RCC 7860 (cell line): ENCODE measurements around the gene NR3C1.
A peak's percentile ranks its signal among the peaks of the same experiment; 100 is the strongest.

Experiments
- DNase-seq: peaks from one replicate; pipeline ENCODE4 v3.0.0-alpha.2; 2015; ENCODE audit warnings: low spot score
- FAIRE-seq: peaks from 2 replicates; lab custom pipeline; 2012; peaks lifted over from hg19 to GRCh38; lab: Jason Lieb, UNC

Gene NR3C1

DNA sequence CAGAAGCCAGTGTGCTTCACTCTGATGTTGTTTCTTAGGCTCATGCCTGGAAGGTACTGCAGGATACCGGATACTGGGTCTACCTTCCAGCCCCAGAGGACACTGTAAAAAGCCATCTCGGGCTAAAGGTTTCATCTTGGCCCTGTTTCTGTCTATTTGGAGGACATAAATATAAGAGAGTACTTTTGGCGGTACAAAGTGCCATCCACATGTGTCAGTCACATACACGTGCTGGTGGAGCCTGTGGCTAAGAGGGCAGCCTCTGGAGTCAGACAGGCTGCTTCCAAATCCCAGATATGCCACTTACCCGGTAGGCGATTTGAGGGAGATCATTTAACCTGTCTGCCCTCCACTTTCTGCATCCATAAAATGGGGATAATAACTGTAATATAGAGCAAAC, 160.4 kb downstream of the NR3C1 start:
- no peak for FAIRE-seq
- DNase-seq = peak; percentile 43

DNA sequence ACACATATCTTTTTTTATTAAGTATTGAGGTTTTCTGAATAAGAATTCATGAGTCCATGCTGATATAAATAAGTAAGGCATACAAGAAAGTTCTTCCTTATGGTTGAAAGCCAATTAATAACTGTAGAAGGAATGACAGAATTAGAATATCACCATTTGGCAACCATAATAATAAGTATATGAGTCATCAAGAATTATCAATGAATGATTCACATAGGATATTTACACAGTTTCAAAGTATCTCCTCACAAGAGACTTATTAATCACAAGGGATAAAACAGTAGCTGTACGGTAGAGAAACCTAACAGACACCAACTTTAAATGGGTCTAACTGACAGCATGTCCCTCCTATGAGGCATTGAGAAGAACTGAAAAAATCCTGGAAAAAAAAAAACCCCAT, 161.6 kb downstream of the NR3C1 start:
- DNase-seq (peak; percentile 38), FAIRE-seq (peak; percentile 85)

DNA sequence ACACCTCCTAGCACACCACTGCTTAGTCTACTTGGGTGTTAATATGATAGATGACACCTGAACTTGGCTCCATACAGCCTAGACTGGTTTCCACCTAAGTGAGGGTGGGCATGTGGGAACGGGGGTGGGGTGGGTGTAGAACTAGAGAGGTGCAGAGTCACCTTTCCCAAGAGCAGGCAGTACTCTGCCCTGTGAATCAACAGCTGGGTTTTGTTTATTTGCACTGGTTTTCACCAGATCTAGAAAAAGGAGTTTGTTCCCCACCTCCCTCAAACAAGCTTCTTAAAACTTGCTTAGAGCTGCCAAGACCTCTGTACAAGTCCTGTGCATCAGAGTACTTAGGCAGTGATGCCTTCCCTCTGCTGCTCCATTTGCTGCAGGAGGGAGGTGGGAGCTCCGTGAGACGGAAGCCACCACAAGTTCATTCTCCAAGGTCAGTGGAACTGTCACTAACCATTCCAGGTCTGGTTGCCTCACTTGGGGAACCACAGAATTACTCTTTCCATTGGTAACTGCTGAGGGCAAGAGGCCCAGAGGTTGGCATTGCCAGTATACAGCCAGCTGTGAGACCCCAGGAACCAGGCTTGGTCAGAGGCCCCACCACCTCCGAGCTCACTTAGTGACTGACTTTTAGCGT, 163.5 kb downstream of the NR3C1 start:
- FAIRE-seq = no peak
- no peak for DNase-seq

DNA sequence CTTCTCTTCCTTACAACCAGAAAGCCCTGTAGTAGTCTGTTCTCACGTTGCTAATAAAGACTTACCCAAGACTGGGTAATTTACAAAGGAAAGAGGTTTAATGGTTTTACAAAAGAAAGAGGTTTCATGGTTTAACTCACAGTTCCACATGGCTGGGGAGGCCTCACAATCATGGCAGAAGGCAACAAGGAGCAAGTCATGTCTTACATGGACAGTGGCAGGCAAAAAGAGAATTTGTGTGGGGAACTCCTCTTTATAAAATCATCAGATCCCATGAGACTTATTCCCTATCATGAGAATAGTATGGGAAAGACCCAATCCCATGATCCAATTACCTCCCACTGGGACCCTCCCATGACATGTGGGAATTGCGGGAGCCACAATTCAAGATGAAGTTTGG, 164.9 kb downstream of the NR3C1 start:
- FAIRE-seq = no peak

DNA sequence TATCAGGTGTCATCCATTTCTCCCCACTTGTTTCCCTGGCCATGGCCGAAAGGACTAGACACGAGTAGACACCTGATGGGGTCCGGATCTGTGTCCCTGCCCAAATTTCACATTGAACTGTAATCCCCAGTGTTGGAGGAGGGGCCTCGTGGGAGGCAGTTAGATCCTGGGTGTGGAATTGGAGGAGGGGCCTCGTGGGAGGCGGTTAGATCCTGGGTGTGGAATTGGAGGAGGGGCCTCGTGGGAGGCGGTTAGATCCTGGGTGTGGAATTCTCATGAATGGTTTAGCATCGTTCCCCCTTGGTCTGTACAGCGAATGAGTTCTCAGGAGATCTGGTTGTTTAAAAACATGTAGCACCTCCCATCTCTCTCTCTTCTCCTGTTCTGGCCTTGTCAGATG, 165.8 kb downstream of the NR3C1 start:
- DNase-seq (no peak), FAIRE-seq (no peak)

More for the DNA sequence above, 164.9 kb downstream of the NR3C1 start:
- no peak for DNase-seq

DNA sequence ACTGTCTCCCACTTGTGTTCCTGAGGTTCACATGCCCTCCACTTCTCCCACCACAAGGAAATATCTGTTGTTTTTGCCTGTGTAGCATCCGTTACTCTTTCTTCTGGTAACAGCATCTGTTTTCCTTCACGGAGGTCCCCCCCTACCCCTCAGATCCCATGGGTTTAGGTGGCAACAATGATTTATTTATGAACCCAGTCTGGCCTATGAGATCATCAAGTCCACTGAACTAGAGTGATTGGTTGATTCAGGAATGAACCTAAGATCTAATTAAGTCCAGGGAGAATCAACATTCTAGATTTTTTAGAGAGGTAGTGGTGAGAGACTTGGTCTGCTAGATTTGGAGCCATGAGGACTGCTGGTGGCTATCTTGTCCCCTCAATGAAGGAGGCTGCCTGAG, 166.8 kb downstream of the NR3C1 start:
- FAIRE-seq (no peak), DNase-seq (no peak)

DNA sequence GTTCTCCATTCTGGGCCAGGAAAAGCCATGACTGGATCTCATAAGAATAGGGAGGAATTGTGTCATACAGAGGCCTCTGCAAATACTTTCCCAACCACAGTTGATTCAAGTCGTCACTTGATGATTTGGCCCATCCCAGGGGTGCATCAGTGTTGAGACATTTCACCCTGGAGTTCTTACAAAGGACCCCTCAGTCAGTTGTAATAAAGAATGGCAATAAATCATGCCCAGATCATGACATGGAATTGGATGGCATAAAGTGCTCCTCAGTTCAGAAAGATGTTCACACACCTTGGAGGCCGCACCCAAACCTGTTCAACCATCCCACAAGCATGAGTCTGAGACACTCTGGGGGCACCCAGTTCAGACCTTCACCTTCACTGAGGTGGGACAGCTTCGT, 168.1 kb downstream of the NR3C1 start:
- DNase-seq (peak; percentile 47), FAIRE-seq (peak; percentile 38)

DNA sequence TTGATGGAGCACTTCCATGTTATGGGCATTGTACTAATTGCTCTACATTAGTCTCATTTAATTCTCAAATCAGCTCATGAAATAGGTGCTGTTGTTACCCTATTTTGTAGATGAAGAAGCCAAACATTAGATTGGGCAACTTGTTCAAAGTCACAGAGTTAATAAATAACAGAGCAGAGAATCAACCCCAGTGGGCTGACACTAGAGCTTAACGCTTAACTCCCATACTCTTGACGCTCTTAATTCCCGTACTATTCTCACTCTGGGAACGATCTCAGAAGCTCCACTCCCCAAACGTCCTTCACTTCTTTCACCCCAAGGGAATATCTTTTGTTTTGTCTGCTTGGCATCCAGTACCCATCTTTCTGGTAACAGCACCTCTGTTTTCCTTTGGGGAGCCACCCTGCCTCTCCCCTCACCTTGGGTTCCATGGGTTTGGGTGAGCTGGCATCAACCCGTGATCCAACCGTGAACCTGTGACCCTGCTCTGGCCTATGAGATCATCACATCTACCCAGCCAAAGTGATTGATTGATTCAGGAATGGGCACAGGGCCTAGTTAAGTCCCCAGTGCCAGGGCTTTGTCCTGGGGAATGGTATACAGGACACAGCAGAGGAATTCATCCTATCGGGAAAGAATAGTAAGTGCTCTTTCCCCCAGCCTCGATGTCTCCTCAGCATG, 169.2 kb downstream of the NR3C1 start:
- FAIRE-seq (peak; percentile 71), DNase-seq (peak; percentile 67)

DNA sequence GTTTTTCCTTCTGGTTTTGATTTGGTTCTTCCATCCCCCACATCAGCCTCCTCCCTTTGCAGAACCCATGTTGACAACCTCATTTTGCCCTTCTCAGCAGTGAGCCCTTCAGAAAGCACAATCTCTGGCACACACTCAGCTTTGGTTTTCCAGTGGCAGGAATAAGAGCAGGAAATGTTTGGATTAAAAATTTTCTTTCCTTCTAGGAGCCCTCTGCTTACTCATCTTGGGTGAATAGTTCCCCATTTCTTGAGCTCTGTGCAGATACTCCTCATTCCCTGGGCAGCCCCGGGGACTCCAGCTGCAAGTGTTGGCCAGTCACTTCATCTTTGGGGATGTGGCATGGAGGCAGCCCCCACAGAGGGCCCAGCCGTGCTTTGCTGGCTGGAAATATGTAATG, 170.5 kb downstream of the NR3C1 start:
- FAIRE-seq = peak; percentile 92
- DNase-seq = peak; percentile 62

DNA sequence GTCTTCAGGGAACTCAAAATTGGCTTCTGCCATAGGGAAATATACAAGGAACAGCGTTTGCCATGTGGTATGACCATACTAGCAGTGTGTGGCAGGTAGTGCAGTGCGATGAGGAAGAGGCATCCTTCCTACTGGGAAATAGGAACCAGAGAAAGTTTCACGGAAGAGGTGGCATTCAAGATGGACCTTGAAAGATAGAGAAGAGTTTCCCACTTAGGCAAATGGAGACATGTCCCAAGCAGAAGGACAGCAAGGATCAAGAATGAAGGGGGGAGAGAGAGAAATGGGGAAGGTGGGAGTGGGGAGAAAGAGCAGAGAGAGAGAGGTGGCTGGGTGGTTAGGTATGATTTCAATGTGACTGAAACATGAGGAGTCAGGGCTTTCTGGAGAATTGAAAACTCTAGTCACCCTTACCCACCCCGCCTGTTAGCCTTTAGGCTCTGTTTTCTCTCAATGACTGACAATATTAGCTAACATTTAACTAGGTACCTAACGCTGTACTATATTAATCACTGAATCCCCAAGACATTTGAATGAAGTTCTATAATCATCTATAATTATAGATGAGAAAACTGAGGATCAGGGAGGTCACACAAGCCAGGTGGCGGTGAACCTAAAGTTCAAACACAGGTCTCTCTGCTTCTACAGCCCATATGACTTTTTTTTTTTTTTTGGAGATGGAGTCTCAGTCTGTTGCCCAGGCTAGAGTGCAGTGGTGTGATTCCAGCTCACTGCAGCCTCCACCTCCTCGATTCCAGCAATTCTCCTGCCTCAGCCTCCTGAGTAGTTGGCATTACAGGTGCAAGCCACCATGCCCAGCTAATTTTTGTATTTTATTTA, 171.3 kb downstream of the NR3C1 start:
- FAIRE-seq (peak; percentile 88), DNase-seq (peak; percentile 22)

DNA sequence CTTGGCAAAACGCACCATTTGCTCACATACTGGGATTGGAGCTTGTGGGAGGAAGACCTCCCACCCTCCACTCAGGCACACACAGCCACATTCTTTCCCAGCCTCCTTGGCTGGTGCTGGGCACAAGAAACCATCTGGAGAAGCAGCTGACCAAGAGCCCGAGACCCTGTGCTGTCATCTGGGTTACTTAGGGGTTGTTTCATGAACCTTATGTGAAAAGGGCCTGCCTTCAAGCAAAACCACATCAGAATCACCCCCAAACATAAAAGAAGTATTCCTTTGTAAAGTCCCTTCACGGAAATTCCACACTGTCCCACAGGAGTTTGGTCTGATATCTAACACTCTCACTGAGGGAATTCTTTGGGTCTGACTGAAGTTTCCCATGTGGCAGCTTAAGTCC, 172.1 kb downstream of the NR3C1 start:
- DNase-seq = no peak
- no peak for FAIRE-seq

DNA sequence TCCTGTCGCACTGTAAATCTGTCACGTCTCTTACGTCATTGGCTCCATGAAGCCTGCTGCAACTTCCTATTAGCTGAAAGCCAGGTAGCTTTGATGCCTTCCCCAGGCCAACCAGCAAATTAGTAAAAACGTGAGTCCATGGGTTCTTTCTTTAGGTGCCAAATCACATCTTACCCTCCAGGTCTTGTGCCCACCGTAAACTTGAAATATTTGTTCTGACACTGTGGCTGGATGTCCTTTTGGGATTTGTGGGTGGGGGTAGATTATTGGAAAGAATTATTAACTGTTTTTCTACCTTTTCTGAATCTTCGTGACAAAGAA, 172.8 kb downstream of the NR3C1 start:
- FAIRE-seq = no peak
- no peak for DNase-seq

DNA sequence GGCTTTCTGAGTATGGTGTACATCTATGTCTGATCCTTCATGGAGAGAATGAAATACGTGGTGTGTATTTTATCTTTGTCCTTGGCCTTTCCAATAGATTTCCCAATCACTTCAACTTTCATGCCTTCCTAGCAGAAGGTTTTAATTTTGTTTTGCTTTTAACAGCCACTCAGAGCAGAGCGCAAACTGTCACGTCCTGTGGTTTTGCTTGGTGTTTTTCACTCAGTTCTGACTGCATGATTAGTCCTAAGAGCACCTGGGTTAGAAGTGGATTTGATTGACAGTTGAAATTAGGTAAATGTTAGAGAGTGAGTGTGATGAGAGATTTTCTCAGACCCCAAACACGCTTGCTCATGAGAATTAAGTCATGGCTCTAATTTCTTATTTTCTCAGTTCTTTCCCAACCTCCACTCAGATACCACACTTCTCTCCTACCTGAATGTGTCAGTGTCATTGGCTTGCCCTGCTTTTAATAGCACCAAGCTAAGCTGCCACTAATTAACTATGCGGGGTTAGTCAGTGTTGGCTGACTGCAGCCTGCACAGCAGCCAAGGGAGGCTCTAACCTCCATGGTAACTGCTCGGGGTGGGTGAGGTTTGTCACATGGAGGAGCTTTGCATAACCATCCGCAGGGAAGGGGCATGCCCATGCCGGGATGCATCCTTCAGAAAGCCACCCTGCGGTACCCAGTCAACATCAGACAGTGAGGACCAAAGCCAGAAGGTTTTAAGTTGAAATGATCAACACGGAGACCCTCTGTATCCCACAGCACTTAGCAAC, 173.4 kb downstream of the NR3C1 start:
- DNase-seq (peak; percentile 84), FAIRE-seq (peak; percentile 95)

DNA sequence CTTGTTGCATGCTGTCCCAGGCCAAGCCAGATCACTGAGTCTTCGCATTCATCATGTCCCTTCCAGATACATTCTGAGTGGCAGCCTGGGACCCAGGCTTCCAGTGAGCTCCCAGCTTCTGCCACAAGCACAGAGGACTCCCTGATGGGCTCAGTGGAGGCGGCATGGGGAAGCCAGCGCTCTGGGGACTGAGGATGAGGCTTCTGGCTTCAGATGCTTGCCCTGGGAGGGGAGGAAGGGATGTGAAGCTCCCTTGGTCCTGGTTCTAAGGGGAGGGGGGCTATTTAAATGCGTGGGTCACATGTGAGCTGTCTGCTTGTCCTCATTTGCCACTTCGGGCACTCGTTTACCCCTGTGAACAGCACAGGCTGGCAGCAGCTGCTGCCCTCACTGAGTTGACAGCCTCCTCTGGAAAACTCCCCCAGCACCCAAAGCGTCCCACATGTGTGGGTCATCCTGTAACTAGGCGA, 174.0 kb downstream of the NR3C1 start:
- DNase-seq (no peak), FAIRE-seq (no peak)

DNA sequence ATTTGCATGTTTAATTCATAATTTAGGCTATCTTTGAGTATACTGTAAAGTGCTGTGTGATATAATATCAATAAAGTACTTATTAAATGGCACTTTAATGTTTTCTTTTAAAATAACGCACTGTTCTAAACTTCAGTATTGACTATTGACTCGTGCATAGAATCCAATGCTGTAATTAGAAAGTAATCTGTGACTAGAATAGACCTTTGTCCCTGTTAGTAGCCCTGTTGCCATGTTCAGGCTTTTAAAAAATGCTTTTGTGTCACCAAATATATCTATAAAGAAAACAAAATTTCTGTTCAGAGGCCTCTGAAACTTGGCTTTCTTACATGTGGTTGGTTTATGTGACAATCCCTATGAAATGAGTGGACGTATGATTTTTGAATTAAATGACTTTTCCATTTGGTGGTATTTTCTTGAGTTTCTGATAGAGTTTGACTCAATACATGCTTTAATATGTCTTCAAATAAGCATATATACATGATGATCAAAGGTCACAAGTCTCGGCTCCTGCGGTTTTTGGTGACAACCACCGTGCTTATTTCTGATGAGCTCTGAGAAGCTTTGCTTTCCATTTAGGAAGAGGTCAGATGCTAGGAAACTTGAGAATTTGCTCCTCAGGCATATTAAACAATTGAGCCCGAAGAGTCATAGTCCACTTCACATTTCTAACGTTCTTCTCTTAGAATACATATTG, 174.7 kb downstream of the NR3C1 start:
- DNase-seq (no peak), FAIRE-seq (peak; percentile 20)
